ENCODE measurements around the gene VEPH1. TPM values are rescaled to one million over a fixed set of nuclear protein-coding genes. Genes with fewer than 3 reads are reported as not detected.

VEPH1 gene
- polyA plus RNA-seq, 1 donor (not counting 4 experiments of a cell fraction or from before 2014, with no cell fraction given): 0.21 TPM

- FAIRE-seq (no peak), DNase-seq (ENCODE audit: low read depth, low spot score) (no peak)
- Histone ChIP-seq H3K4me2 (ENCODE audit: control insufficient read depth, extremely low read depth, insufficient read depth, low read depth, low read length) (no peak overlapping the region), H2AFZ (ENCODE audit: control insufficient read depth, low read length) (no peak overlapping the region), H3K79me2 (ENCODE audit: control insufficient read depth, insufficient read depth, low read length) (no peaks in the 10 kb centered on the region), H3K4me3 (ENCODE audit: control insufficient read depth in 2 of 3, extremely low read depth in 1 of 3, insufficient read depth in 2 of 3, low read depth in 1 of 3, low read length in 3 of 3) (no peak overlapping the region), H3K36me3 (ENCODE audit: control insufficient read depth in 2 of 2, extremely low read depth in 1 of 2, insufficient read depth in 2 of 2, low read length in 2 of 2) (no peaks in the 10 kb centered on the region), H3K9me3 (ENCODE audit: control insufficient read depth, low read depth, low read length) (no peaks in the 10 kb centered on the region), H3K9me1 (ENCODE audit: control insufficient read depth, extremely low read depth, insufficient read depth, low read length) (no peaks in the 10 kb centered on the region), H3K9ac (ENCODE audit: control insufficient read depth, extremely low read depth, insufficient read depth, low read length) (no peak overlapping the region), H3K27ac (ENCODE audit: control insufficient read depth, insufficient read depth, low read length) (no peak overlapping the region), H3K27me3 (ENCODE audit: control insufficient read depth, extremely low read depth, insufficient read depth, low read length) (no peaks in the 10 kb centered on the region), H4K20me1 (ENCODE audit: control insufficient read depth, extremely low read depth, insufficient read depth, low read length) (no peaks in the 10 kb centered on the region), H3K4me1 (ENCODE audit: control insufficient read depth, extremely low read depth, insufficient read depth, low read length) (no peaks in the 10 kb centered on the region)
- dilution Hi-C loops (cut with MboI; ENCODE audit: extremely low pct_ligation_motif_present, low sequenced_read_pairs): no loop called here
- no peak for TF ChIP-seq EZH2 (IDR thresholded peaks at IDR 0.05; ENCODE audit: low read length)
- TF ChIP-seq, protein P1, sequence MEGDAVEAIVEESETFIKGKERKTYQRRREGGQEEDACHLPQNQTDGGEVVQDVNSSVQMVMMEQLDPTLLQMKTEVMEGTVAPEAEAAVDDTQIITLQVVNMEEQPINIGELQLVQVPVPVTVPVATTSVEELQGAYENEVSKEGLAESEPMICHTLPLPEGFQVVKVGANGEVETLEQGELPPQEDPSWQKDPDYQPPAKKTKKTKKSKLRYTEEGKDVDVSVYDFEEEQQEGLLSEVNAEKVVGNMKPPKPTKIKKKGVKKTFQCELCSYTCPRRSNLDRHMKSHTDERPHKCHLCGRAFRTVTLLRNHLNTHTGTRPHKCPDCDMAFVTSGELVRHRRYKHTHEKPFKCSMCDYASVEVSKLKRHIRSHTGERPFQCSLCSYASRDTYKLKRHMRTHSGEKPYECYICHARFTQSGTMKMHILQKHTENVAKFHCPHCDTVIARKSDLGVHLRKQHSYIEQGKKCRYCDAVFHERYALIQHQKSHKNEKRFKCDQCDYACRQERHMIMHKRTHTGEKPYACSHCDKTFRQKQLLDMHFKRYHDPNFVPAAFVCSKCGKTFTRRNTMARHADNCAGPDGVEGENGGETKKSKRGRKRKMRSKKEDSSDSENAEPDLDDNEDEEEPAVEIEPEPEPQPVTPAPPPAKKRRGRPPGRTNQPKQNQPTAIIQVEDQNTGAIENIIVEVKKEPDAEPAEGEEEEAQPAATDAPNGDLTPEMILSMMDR (optimal IDR thresholded peaks at IDR 0.05 in 1 of 3, IDR thresholded peaks at IDR 0.05 in 1 of 3, conservative IDR thresholded peaks at IDR 0.05 in 1 of 3; ENCODE audit: extremely low read depth in 1 of 3, insufficient read depth in 2 of 3, low read length in 3 of 3): no peak
Observed at GRCh38 chr3:157261000-157261399, 242.2 kb downstream of the VEPH1 start.

- FAIRE-seq: no peak
Observed at GRCh38 chr3:157259825-157260224, 243.4 kb downstream of the VEPH1 start.

More at GRCh38 chr3:157259825-157260224, 243.4 kb downstream of the VEPH1 start:
- Histone ChIP-seq H3K9ac (ENCODE audit: control insufficient read depth, extremely low read depth, insufficient read depth, low read length) (no peak overlapping the region), H3K4me1 (ENCODE audit: control insufficient read depth, extremely low read depth, insufficient read depth, low read length) (no peaks in the 10 kb centered on the region), H3K36me3 (ENCODE audit: control insufficient read depth in 2 of 2, extremely low read depth in 1 of 2, insufficient read depth in 2 of 2, low read length in 2 of 2) (no peaks in the 10 kb centered on the region), H3K4me2 (ENCODE audit: control insufficient read depth, extremely low read depth, insufficient read depth, low read depth, low read length) (no peak overlapping the region), H3K27me3 (ENCODE audit: control insufficient read depth, extremely low read depth, insufficient read depth, low read length) (no peaks in the 10 kb centered on the region), H3K27ac (ENCODE audit: control insufficient read depth, insufficient read depth, low read length) (no peak overlapping the region), H3K79me2 (ENCODE audit: control insufficient read depth, insufficient read depth, low read length) (no peaks in the 10 kb centered on the region), H3K9me3 (ENCODE audit: control insufficient read depth, low read depth, low read length) (no peaks in the 10 kb centered on the region), H4K20me1 (ENCODE audit: control insufficient read depth, extremely low read depth, insufficient read depth, low read length) (no peaks in the 10 kb centered on the region), H3K4me3 (ENCODE audit: control insufficient read depth in 2 of 3, extremely low read depth in 1 of 3, insufficient read depth in 2 of 3, low read depth in 1 of 3, low read length in 3 of 3) (no peak overlapping the region), H2AFZ (ENCODE audit: control insufficient read depth, low read length) (no peak overlapping the region), H3K9me1 (ENCODE audit: control insufficient read depth, extremely low read depth, insufficient read depth, low read length) (no peaks in the 10 kb centered on the region)
- TF ChIP-seq, protein P1 (optimal IDR thresholded peaks at IDR 0.05 in 1 of 3, IDR thresholded peaks at IDR 0.05 in 1 of 3, conservative IDR thresholded peaks at IDR 0.05 in 1 of 3; ENCODE audit: extremely low read depth in 1 of 3, insufficient read depth in 2 of 3, low read length in 3 of 3): no peak
- no peak for TF ChIP-seq EZH2 (IDR thresholded peaks at IDR 0.05; ENCODE audit: low read length)
- no peak for DNase-seq (ENCODE audit: low read depth, low spot score)
- dilution Hi-C loops (cut with MboI; ENCODE audit: extremely low pct_ligation_motif_present, low sequenced_read_pairs): no loop called here
